Endothelial cell of umbilical vein (primary cell): ENCODE data around the gene EPHA8. TPM values are rescaled to one million over a fixed set of nuclear protein-coding genes. Genes with fewer than 3 reads are reported as not detected.

ENCODE experiments used
- BruUV-seq: library from RNA; stranded (reverse); fragments of 400-500 nt; replicated peaks from 2 replicates; lab custom pipeline; 2021; lab: Mats Ljungman, UMichigan
- CTCF ChIA-PET: fragments of 300-600, 350-600 bp; sonication (Branson Sonifier 250); formaldehyde crosslinking; loops from one replicate; lab custom pipeline; 2021; ENCODE audit warnings: antibody characterized with exemption, inconsistent platforms; lab: Charles Lee
- POLR2A ChIA-PET: fragments of 300-600, 350-600 bp; sonication (Branson Sonifier 250); formaldehyde crosslinking; loops from one replicate; lab custom pipeline; 2021; ENCODE audit warnings: antibody characterized with exemption, inconsistent platforms; lab: Charles Lee
- DNase-seq: peaks from one replicate; pipeline ENCODE4 v3.0.0-alpha.2; 2011; ENCODE audit warnings: low read depth, low spot score
- FAIRE-seq: peaks from 2 replicates; lab custom pipeline; 2011; peaks lifted over from hg19 to GRCh38; lab: Jason Lieb, UNC
- H2AFZ ChIP-seq: 2 replicates; pipeline ENCODE4 v1.6.0; 2012; ENCODE audit warnings: low read depth, low read length, control low read depth, inconsistent platforms
- H3K27ac ChIP-seq: 2 replicates; pipeline ENCODE4 v1.5.1; 2011; ENCODE audit warnings: low read depth, mild to moderate bottlenecking, control low read depth, low read length, moderate library complexity; ENCODE audit not compliant: insufficient read depth
- H3K27me3 ChIP-seq, 2 experiments: 2 replicates each; pipeline versions ENCODE4 v1.6.0 to v1.6.1; 2011; ENCODE audit warnings: low read length in 2 of 2, mixed read lengths in 1 of 2; ENCODE audit not compliant: control insufficient read depth in 2 of 2, insufficient read depth in 2 of 2
- H3K36me3 ChIP-seq, 2 experiments: 2 replicates in 1 of 2; 3 replicates in 1 of 2; pipeline ENCODE4 v1.5.1; 2011; ENCODE audit warnings: low read length in 2 of 2, mild to moderate bottlenecking in 1 of 2, moderate library complexity in 1 of 2; ENCODE audit not compliant: control insufficient read depth in 2 of 2, insufficient read depth in 2 of 2; ENCODE audit errors: extremely low read depth in 1 of 2
- H3K4me1 ChIP-seq: 3 replicates; pipeline ENCODE4 v1.5.1; 2011; ENCODE audit warnings: mild to moderate bottlenecking, low read length; ENCODE audit not compliant: control insufficient read depth, insufficient read depth; ENCODE audit errors: extremely low read depth
- H3K4me2 ChIP-seq: 2 replicates; pipeline ENCODE4 v1.6.1; 2011; ENCODE audit warnings: low read length, control low read depth, mixed read lengths; ENCODE audit not compliant: insufficient read depth
- H3K4me3 ChIP-seq, 3 experiments: fragments of 200-600 bp in 1 of 3; sonication (generic), shearing (Covaris generic) in 1 of 3; replicated peaks in 1 of 3; 2 replicates each; pipeline ENCODE4 v1.5.1; 2011 to 2016; ENCODE audit warnings: control low read depth in 3 of 3, low read length in 3 of 3, mild to moderate bottlenecking in 2 of 3, inconsistent platforms in 1 of 3, low read depth in 1 of 3, moderate library complexity in 1 of 3; ENCODE audit not compliant: insufficient read depth in 1 of 3
- H3K79me2 ChIP-seq: 2 replicates; pipeline ENCODE4 v1.6.0; 2012; ENCODE audit warnings: low read length, inconsistent platforms; ENCODE audit not compliant: control insufficient read depth, insufficient read depth
- H3K9ac ChIP-seq: replicated peaks from 2 replicates; pipeline ENCODE3; 2011; ENCODE audit warnings: low read length, control low read depth; ENCODE audit not compliant: insufficient read depth; ENCODE audit errors: extremely low read depth
- H3K9me1 ChIP-seq: replicated peaks from 3 replicates; pipeline ENCODE4 v1.6.0; 2011; ENCODE audit warnings: mild to moderate bottlenecking, low read length; ENCODE audit not compliant: control insufficient read depth, insufficient read depth; ENCODE audit errors: extremely low read depth
- H3K9me3 ChIP-seq: replicated peaks from 2 replicates; pipeline ENCODE4 v1.5.1; 2012; ENCODE audit warnings: low read length, inconsistent platforms; ENCODE audit not compliant: control insufficient read depth, insufficient read depth
- H4K20me1 ChIP-seq: replicated peaks from 2 replicates; pipeline ENCODE3; 2011; ENCODE audit warnings: mild to moderate bottlenecking, low read length; ENCODE audit not compliant: control insufficient read depth, insufficient read depth; ENCODE audit errors: extremely low read depth
- CTCF ChIP-seq, 2 donors: IDR thresholded peaks; 1 replicate in 1 of 2; 2 replicates in 1 of 2; pipeline ENCODE4 v1.5.1; 2011; ENCODE audit warnings: low read length in 2 of 2, mild to moderate bottlenecking in 2 of 2, moderate library complexity in 2 of 2, control low read depth in 1 of 2, inconsistent platforms in 1 of 2, low read depth in 1 of 2; ENCODE audit not compliant: insufficient read depth in 1 of 2; ENCODE audit errors: extremely low read depth in 1 of 2
- EZH2 ChIP-seq: IDR thresholded peaks from 2 replicates; pipeline ENCODE4 v1.6.1; 2012; ENCODE audit warnings: borderline replicate concordance, low read depth, mild to moderate bottlenecking, moderate library complexity, low read length, inconsistent platforms; ENCODE audit not compliant: severe bottlenecking
- FOS ChIP-seq: IDR thresholded peaks from 2 replicates; pipeline ENCODE4 v1.6.1; 2011; ENCODE audit warnings: mild to moderate bottlenecking, low read length, moderate library complexity, borderline replicate concordance; ENCODE audit not compliant: insufficient read depth
- GATA2 ChIP-seq: IDR thresholded peaks from 2 replicates; pipeline ENCODE4 v1.7.0; 2011; ENCODE audit warnings: low read depth, mild to moderate bottlenecking, moderate library complexity, mixed read lengths, low read length; ENCODE audit not compliant: insufficient read length, insufficient read depth
- JUN ChIP-seq: IDR thresholded peaks from 2 replicates; pipeline ENCODE4 v1.6.1; 2011; ENCODE audit warnings: borderline replicate concordance, low read depth; ENCODE audit not compliant: insufficient read length, insufficient read depth
- MAX ChIP-seq: IDR thresholded peaks from 2 replicates; pipeline ENCODE4 v1.6.1; 2011; ENCODE audit not compliant: insufficient read depth, insufficient read length
- MYC ChIP-seq: IDR thresholded peaks from one replicate; pipeline ENCODE4 v1.6.1; 2011; ENCODE audit warnings: mild to moderate bottlenecking, low read depth, low read length
- POLR2A ChIP-seq: IDR thresholded peaks from 2 replicates; pipeline ENCODE4 v1.6.1; 2012; ENCODE audit warnings: low read depth, mild to moderate bottlenecking, control low read depth, low read length
- POLR2AphosphoS5 ChIP-seq: IDR thresholded peaks from 2 replicates; pipeline ENCODE4 v1.6.1; 2012; ENCODE audit warnings: low read depth, mild to moderate bottlenecking, control low read depth, low read length, moderate library complexity; ENCODE audit not compliant: insufficient read depth
- dilution Hi-C: fragments of 300-500 bp; cut with MboI; formaldehyde crosslinking; loops from one replicate; pipeline ENCODE4 v1.15.0; 2019; ENCODE audit warnings: low sequenced_read_pairs; ENCODE audit not compliant: extremely low pct_ligation_motif_present
- intact Hi-C: fragments of 100-400 bp; cut with micrococcal nuclease; formaldehyde crosslinking; loops from one replicate; pipeline ENCODE4 v1.10.0; 2022
- polyA plus RNA-seq, 4 experiments: library from polyadenylated mRNA; depleted of rRNA in 3 of 4; stranded (reverse) in 3 of 4; unstranded in 1 of 4; fragments of >200 nt; gene quantifications; 2 replicates each; pipeline versions ENCODE4 v1.2.1 to v1.2.3, GENCODE V29; 2011 to 2012; ENCODE audit warnings: missing spikeins in 1 of 4
- total RNA-seq: library from RNA; stranded (reverse); gene quantifications from 2 replicates; pipeline ENCODE4 v1.2.3, GENCODE V29; 2021

The EPHA8 gene
- total and polyA plus RNA-seq, 2 donors (not counting 3 experiments of a cell fraction or from before 2014, with no cell fraction given) = not detected

- POLR2A ChIA-PET = no interaction called here
- DNase-seq (no peak), FAIRE-seq (no peak)
- no peak for TF ChIP-seq POLR2AphosphoS5
- no peak for TF ChIP-seq GATA2
- no peak for TF ChIP-seq MAX
- TF ChIP-seq MYC = no peak
- no peak for TF ChIP-seq FOS
- no peak for TF ChIP-seq CTCF (IDR thresholded peaks at IDR 0.05; ENCODE audit: extremely low read depth in 1 of 2, insufficient read depth in 1 of 2, low read depth in 1 of 2, low read length in 2 of 2)
- TF ChIP-seq EZH2 = no peak
- no peak for TF ChIP-seq JUN
- TF ChIP-seq POLR2A = no peak
- Histone ChIP-seq H3K4me3 (no peak overlapping the region), H3K27me3 (peaks cover 0 to under 1% of the 10 kb centered on the region in 2 experiments), H3K36me3 (no peaks in the 10 kb centered on the region), H2AFZ (no peak overlapping the region), H3K4me2 (no peak overlapping the region), H3K79me2 (no peaks in the 10 kb centered on the region), H3K27ac (no peak overlapping the region), H3K9me1 (no peaks in the 10 kb centered on the region), H3K9ac (no peak overlapping the region), H3K9me3 (no peaks in the 10 kb centered on the region), H4K20me1 (no peaks in the 10 kb centered on the region), H3K4me1 (no peaks in the 10 kb centered on the region)
- BruUV-seq = no TSS peak
- dilution Hi-C loops (no loop called here), intact Hi-C loops (no loop called here)
- CTCF ChIA-PET = no interaction called here
These were observed 50.3 kb downstream of the EPHA8 start for GRCh38 chr1:22613572-22613918.
